Pancreas (tissue), 10 donors: Measurements from ENCODE around the gene KANSL3. TPM values are rescaled to one million over a fixed set of nuclear protein-coding genes. Genes with fewer than 3 reads are reported as not detected.

Experiments used
- ATAC-seq, 4 donors: fragments of 200-7000 bp; cut with Tn5 transposase; one replicate each; pipeline versions ENCODE4 v1.8.0 to v1.9.1; 2020; ENCODE audit warnings: mild to moderate bottlenecking in 4 of 4, moderate library complexity in 4 of 4
- DNase-seq, 6 donors: peaks; one replicate each; pipeline ENCODE4 v3.0.0-alpha.2; 2020
- FAIRE-seq: peaks from 2 replicates; lab custom pipeline; 2012; peaks lifted over from hg19 to GRCh38; lab: Jason Lieb, UNC
- H3K27ac ChIP-seq, 4 donors: fragments of 200-600 bp; sonication (generic); 1 replicate in 3 of 4; 2 replicates in 1 of 4; pipeline versions ENCODE4 v1.5.0 to v1.8.0; 2020
- H3K27me3 ChIP-seq, 4 donors: fragments of 200-600 bp; one replicate each; pipeline ENCODE4 v1.8.0; 2021
- H3K36me3 ChIP-seq, 3 donors: fragments of 200-600 bp; sonication (generic) in 1 of 3; one replicate each; pipeline versions ENCODE4 v1.5.0 to v1.8.0; 2020 to 2021
- H3K4me1 ChIP-seq, 3 donors: fragments of 200-600 bp; one replicate each; pipeline ENCODE4 v1.8.0; 2021
- H3K4me3 ChIP-seq, 4 donors: fragments of 200-600 bp; sonication (generic) in 2 of 4; one replicate each; pipeline versions ENCODE4 v1.5.0 to v1.8.0; 2020 to 2021
- H3K9me3 ChIP-seq, 4 donors: fragments of 200-600 bp; one replicate each; pipeline ENCODE4 v1.8.0; 2021
- WGBS, 2 donors: extraction: QIAGEN DNeasy Blood & Tissue Kit; methylation state at CpG; one replicate each; pipeline ENCODE4 v1.1.7; 2013; 5-methylcytosine and 5-hydroxymethylcytosine counted together
- intact Hi-C, 3 donors: fragments of 100-400 bp; cut with DNase I; formaldehyde crosslinking; loops; one replicate each; pipeline versions ENCODE4 v1.11.1 to v1.14.2; 2022
- polyA plus RNA-seq, 2 donors: library from polyadenylated mRNA; stranded (reverse); fragments of 200-250 nt; gene quantifications; one replicate each; pipeline ENCODE4 v1.2.3, GENCODE V29; 2013
- total RNA-seq, 6 donors: library from RNA; stranded (reverse); fragmentation: NEBNext Ultra II Directional in 4 of 6; extraction: Animal tissue kit (Norgen Biotek cat#: 25700) in 4 of 6; gene quantifications; one replicate each; pipeline versions ENCODE4 v1.2.1 to v1.2.4, GENCODE V29; 2021 to 2023
- TF ChIP-seq, protein P1 (sequence below), 4 donors: fragments of 200-600 bp; sonication (generic) in 3 of 4; IDR thresholded peaks; one replicate each; pipeline versions ENCODE4 v1.5.0 to v1.8.0; 2021; ENCODE audit warnings: antibody characterized with exemption in 4 of 4
- donor health status: healthy with polysubstance abuse.
- donor health status: DM: no; HTN: no; CAD: no; lungs with moderate emphysema.
- donor health status: DM: no; HTN: no; CAD: no.
- donor health status: control.
- donor health status: control.
- donor health status: Bipolar disorder and iron deficiency.
- donor health status: DM: yes; HTN: yes; CAD: no.
- donor health status: DM: no; HTN: no; CAD: no.
- donor health status: DM: no; HTN: no; CAD: no.
- donor health status: DM: yes; HTN: yes; CAD: no.

Gene KANSL3
- total and polyA plus RNA-seq, 8 donors: 14.8 to 28.9 (median 19.2) TPM

DNA sequence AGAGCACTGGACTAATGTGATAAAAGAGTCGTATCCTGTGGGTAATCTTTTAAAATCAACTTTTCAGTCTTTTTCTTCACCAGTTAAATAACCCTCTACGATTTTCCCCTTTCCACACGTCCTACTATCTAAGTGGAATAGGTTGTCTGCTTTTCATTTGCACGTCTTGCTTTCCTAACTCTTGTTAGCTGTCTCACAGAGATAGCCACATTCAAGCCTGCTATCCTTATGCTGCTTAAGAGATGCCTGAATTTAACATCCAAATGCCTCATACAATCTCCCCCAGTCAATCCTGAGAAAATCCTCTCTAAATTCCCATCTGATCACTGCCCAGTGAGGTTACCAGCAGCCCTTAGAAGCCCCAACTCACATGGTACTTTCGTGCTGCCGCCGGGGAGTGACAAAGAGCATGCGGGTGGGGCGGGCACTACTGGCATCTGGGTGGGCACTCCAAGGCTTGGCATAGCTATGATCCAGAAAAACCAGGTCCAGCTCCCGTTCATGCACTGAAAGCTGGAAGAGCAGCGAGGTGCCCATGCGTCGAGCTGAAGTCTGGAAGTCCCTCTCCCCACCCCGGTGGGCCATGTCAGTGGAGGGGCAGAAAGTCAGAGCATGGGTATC lies 1.5 kb downstream of the KANSL3 start:
- no peaks in the 10 kb centered on the region for H3K27me3 ChIP-seq
- H3K9me3 ChIP-seq: no peaks in the 10 kb centered on the region
- TF ChIP-seq, protein P1, sequence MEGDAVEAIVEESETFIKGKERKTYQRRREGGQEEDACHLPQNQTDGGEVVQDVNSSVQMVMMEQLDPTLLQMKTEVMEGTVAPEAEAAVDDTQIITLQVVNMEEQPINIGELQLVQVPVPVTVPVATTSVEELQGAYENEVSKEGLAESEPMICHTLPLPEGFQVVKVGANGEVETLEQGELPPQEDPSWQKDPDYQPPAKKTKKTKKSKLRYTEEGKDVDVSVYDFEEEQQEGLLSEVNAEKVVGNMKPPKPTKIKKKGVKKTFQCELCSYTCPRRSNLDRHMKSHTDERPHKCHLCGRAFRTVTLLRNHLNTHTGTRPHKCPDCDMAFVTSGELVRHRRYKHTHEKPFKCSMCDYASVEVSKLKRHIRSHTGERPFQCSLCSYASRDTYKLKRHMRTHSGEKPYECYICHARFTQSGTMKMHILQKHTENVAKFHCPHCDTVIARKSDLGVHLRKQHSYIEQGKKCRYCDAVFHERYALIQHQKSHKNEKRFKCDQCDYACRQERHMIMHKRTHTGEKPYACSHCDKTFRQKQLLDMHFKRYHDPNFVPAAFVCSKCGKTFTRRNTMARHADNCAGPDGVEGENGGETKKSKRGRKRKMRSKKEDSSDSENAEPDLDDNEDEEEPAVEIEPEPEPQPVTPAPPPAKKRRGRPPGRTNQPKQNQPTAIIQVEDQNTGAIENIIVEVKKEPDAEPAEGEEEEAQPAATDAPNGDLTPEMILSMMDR (IDR thresholded peaks at IDR 0.05): no peak
- intact Hi-C loops: no loop called here
- no peaks in the 10 kb centered on the region for H3K36me3 ChIP-seq
- H3K4me1 ChIP-seq: peaks cover 6 to 26% (median 14%) of the 10 kb centered on the region in 3 donors
- H3K4me3 ChIP-seq: peak overlapping the region in 3 of 4 donors; percentile 55 to 61 (median 60)
- DNase-seq (peak in 2 of 6 donors; percentile 29 to 51), FAIRE-seq (no peak), ATAC-seq (no peak)
- H3K27ac ChIP-seq: peak overlapping the region in 1 of 4 donors; percentile 91
- 11 to 18% methylated on average over 14 of the region's 14 CpGs for WGBS, 2 donors

DNA sequence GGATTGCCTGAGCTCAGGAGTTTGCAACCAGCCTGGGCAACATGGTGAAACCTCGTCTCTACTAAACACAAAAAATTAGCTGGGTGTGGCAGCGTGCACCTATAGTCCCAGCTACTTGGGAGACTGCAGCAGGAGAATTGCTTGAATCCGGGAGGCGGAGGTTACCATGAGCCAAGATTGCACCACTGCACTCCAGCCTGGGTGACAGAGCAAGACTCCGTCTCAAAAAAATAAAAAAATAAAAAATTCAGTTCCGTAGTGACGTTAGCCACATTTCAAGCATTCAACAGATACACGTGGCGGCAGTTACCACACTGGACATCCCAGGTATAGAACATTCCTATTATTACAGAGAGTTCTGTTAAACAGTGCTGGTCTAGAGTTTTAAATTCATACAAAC lies 4.5 kb downstream of the KANSL3 start:
- H3K27ac ChIP-seq: no peak overlapping the region
- no peak overlapping the region for H3K4me3 ChIP-seq
- H3K27me3 ChIP-seq: no peaks in the 10 kb centered on the region
- no peak for FAIRE-seq
- DNase-seq: no peak
- WGBS, 2 donors: 92 to 96% methylated on average over 9 of the region's 9 CpGs
- H3K36me3 ChIP-seq: peaks cover 0 to 14% (median 0%) of the 10 kb centered on the region in 3 donors
- TF ChIP-seq, protein P1 (IDR thresholded peaks at IDR 0.05): no peak
- ATAC-seq: no peak
- intact Hi-C loops: no loop called here
- no peaks in the 10 kb centered on the region for H3K9me3 ChIP-seq
- H3K4me1 ChIP-seq: peaks cover 6 to 26% (median 17%) of the 10 kb centered on the region in 3 donors

DNA sequence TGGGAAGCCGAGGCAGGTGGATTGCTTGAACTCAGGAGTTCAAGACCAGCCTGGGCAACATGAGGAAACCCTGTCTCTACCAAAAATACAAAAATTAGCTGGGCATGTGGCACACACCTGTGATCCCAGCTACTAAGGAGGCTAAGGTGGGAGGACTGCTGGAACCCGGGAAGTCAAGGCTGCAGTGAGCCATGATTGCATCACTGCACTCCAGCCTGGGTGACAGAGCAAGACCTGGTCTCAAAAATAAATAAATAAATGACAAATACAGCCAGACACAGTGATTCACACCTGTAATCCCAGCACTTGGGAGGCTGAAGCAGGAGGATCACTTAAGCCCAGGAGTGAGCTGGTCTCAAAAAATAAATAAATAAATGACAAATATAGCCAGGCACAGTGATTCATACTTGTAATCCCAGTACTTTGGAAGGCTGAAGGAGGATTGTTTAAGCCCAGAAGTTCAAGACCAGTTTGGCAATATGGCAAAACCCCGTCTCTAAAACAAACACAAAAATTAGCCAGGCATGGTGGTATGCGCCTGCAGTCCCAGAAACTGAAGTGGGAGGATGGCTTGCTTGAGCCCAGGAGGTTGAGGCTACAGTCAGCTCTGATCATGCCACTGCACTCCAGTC lies 6.2 kb downstream of the KANSL3 start:
- peaks cover 0 to 14% (median 0%) of the 10 kb centered on the region in 3 donors for H3K36me3 ChIP-seq
- ATAC-seq (peak in 2 of 4 donors; percentile 14 to 37), FAIRE-seq (no peak), DNase-seq (no peak)
- WGBS, 2 donors: 56 to 61% methylated on average over 4 of the region's 4 CpGs
- H3K9me3 ChIP-seq: no peaks in the 10 kb centered on the region
- H3K27ac ChIP-seq: no peak overlapping the region
- peaks cover 6 to 26% (median 15%) of the 10 kb centered on the region in 3 donors for H3K4me1 ChIP-seq
- no peaks in the 10 kb centered on the region for H3K27me3 ChIP-seq
- intact Hi-C loops: no loop called here
- TF ChIP-seq, protein P1 (IDR thresholded peaks at IDR 0.05): no peak
- H3K4me3 ChIP-seq: no peak overlapping the region

DNA sequence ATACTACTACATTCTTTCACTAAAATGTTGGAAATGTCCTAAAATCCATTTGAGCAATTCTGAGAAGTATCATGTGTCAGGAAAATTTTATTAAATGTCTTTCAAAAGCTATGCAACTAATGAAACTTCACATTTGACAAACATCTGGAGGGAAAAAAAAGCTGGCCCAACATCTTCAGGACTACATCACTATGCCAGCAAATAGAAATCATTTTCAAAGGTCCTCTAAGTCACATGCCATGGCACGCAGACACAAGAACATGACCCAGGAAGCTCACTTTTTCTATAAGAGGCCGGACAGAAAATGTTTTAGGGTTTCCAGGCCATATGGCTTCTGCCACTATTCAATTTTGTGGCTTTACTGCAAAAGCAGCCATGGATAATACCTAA lies 11.6 kb downstream of the KANSL3 start:
- TF ChIP-seq, protein P1 (IDR thresholded peaks at IDR 0.05): no peak
- ATAC-seq: no peak
- Histone ChIP-seq H3K36me3 (peaks cover 0 to 14% (median 0%) of the 10 kb centered on the region in 3 donors), H3K27me3 (no peaks in the 10 kb centered on the region), H3K4me3 (no peak overlapping the region), H3K4me1 (peaks cover 5 to 14% (median 6%) of the 10 kb centered on the region in 3 donors), H3K27ac (no peak overlapping the region), H3K9me3 (no peaks in the 10 kb centered on the region)
- no peak for FAIRE-seq
- DNase-seq: no peak
- intact Hi-C loops: no loop called here
- WGBS, 2 donors: 76 to 80% methylated on average over 2 of the region's 2 CpGs
